WTC11 (cell line): ENCODE data around the gene PCDH7.

Source experiments
- ETV6 ChIP-seq: sonication (generic); formaldehyde crosslinking; IDR thresholded peaks from 2 replicates; pipeline ENCODE4 v1.8.1; 2022; ENCODE audit warnings: mild to moderate bottlenecking, missing genetic modification reagents
- JUN ChIP-seq: sonication (generic); formaldehyde crosslinking; IDR thresholded peaks from 2 replicates; pipeline ENCODE4 v1.8.0; 2023; ENCODE audit warnings: mild to moderate bottlenecking, missing genetic modification reagents
- NFYB ChIP-seq: sonication (generic); formaldehyde crosslinking; conservative IDR thresholded peaks from 2 replicates; pipeline ENCODE4 v1.8.0; 2022; ENCODE audit warnings: low read depth, missing genetic modification reagents
- TEAD4 ChIP-seq: sonication (generic); formaldehyde crosslinking; IDR thresholded peaks from 2 replicates; pipeline ENCODE4 v1.8.0; 2022; ENCODE audit warnings: mild to moderate bottlenecking, missing genetic modification reagents
- ZNF263 ChIP-seq: sonication (generic); formaldehyde crosslinking; IDR thresholded peaks from 2 replicates; pipeline ENCODE4 v1.8.1; 2022; ENCODE audit warnings: low read depth, mild to moderate bottlenecking, moderate library complexity, missing genetic modification reagents

DNA sequence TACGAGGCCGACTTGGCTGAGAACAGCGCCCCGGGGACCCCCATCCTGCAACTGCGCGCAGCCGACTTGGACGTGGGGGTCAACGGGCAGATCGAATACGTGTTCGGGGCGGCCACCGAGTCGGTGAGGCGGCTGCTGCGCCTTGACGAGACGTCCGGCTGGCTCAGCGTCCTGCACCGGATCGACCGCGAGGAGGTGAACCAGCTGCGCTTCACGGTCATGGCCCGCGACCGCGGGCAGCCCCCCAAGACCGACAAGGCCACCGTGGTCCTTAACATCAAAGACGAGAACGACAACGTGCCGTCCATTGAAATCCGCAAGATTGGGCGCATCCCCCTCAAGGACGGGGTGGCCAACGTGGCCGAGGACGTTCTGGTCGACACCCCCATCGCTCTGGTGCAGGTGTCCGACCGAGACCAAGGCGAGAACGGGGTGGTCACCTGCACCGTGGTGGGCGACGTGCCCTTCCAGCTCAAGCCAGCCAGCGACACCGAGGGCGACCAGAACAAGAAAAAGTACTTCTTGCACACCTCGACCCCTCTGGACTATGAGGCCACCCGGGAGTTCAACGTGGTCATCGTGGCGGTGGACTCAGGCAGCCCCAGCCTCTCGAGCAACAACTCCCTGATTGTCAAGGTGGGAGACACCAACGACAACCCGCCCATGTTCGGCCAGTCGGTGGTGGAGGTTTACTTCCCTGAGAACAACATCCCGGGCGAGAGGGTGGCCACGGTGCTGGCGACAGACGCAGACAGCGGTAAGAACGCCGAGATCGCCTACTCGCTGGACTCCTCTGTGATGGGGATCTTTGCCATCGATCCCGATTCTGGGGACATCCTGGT is 2.4 kb downstream of the PCDH7 start:
- TF ChIP-seq ZNF263 (CRISPR knock-in tag) (no peak), ETV6 (CRISPR knock-in tag) (no peak), JUN (CRISPR knock-in tag) (no peak), NFYB (CRISPR knock-in tag) (no peak), TEAD4 (CRISPR knock-in tag) (no peak)
